PC-3 (cell line): ENCODE data around the gene KIR2DL1. TPM values are rescaled to one million over a fixed set of nuclear protein-coding genes. Genes with fewer than 3 reads are reported as not detected.

Experiments used
- ATAC-seq: fragments of 200-7000 bp; cut with Tn5 transposase; 2 replicates; pipeline ENCODE4 v1.9.1; 2020; ENCODE audit warnings: mild to moderate bottlenecking, moderate library complexity
- BruUV-seq: library from RNA; stranded (reverse); fragments of 400-500 nt; replicated peaks from 2 replicates; lab custom pipeline; 2021; lab: Mats Ljungman, UMichigan
- CTCF ChIA-PET: fragments of 300-600 bp; sonication (Branson Sonifier 250); formaldehyde crosslinking; loops from one replicate; lab custom pipeline; 2022; ENCODE audit warnings: antibody characterized with exemption; lab: Charles Lee
- POLR2A ChIA-PET: fragments of 300-600 bp; sonication (Branson Sonifier 250); formaldehyde crosslinking; loops from one replicate; lab custom pipeline; 2022; ENCODE audit warnings: antibody characterized with exemption; ENCODE audit not compliant: unreplicated experiment; lab: Charles Lee
- DNase-seq: peaks from one replicate; pipeline ENCODE4 v3.0.0-alpha.2; 2015
- H2AFZ ChIP-seq: fragments of 300-600 bp; sonication (generic); 2 replicates; pipeline ENCODE4 v1.6.0; 2016; ENCODE audit warnings: antibody characterized with exemption, low read length
- H3F3A ChIP-seq: fragments of 300-600 bp; sonication (generic); one replicate; pipeline ENCODE4 v1.6.0; 2017; ENCODE audit warnings: antibody characterized with exemption, low read length, control low read depth, mild to moderate bottlenecking; ENCODE audit not compliant: unreplicated experiment
- H3K27ac ChIP-seq: fragments of 300-600 bp; sonication (generic); 2 replicates; pipeline ENCODE4 v1.5.1; 2016; ENCODE audit warnings: mild to moderate bottlenecking, low read length
- H3K27me3 ChIP-seq: fragments of 300-600 bp; sonication (generic); 2 replicates; pipeline ENCODE4 v1.6.1; 2016; ENCODE audit warnings: low read length, mixed read lengths
- H3K36me3 ChIP-seq: fragments of 300-600 bp; sonication (generic); 2 replicates; pipeline ENCODE4 v1.6.1; 2016; ENCODE audit warnings: low read depth, mixed run types, low read length, mixed read lengths
- H3K4me1 ChIP-seq: fragments of 300-600 bp; sonication (generic); 2 replicates; pipeline ENCODE4 v1.5.1; 2016; ENCODE audit warnings: low read length; ENCODE audit not compliant: insufficient read depth
- H3K4me2 ChIP-seq: fragments of 300-600 bp; sonication (generic); 2 replicates; pipeline ENCODE4 v1.6.0; 2016; ENCODE audit warnings: low read length
- H3K4me3 ChIP-seq: fragments of 300-600 bp; sonication (generic); 2 replicates; pipeline ENCODE4 v1.5.1; 2016; ENCODE audit warnings: mild to moderate bottlenecking, low read length, mixed read lengths
- H3K79me2 ChIP-seq: fragments of 300-600 bp; sonication (generic); 2 replicates; pipeline ENCODE4 v1.6.1; 2017; ENCODE audit warnings: low read length, mixed read lengths
- H3K9ac ChIP-seq: fragments of 300-600 bp; sonication (generic); 2 replicates; pipeline ENCODE4 v1.6.0; 2016; ENCODE audit warnings: mild to moderate bottlenecking, low read length
- H3K9me2 ChIP-seq: fragments of 300-600 bp; sonication (generic); replicated peaks from 2 replicates; pipeline ENCODE4 v1.6.1; 2016; ENCODE audit warnings: mixed run types, low read length, mixed read lengths
- H3K9me3 ChIP-seq: fragments of 300-600 bp; sonication (generic); 2 replicates; pipeline ENCODE4 v1.6.1; 2016; ENCODE audit warnings: low read length, mixed read lengths
- H4K20me1 ChIP-seq: fragments of 300-600 bp; sonication (generic); 2 replicates; pipeline ENCODE4 v1.6.1; 2016; ENCODE audit warnings: low read length, mixed read lengths
- EZH2 ChIP-seq: fragments of 300-600 bp; sonication (generic); IDR thresholded peaks from one replicate; pipeline ENCODE4 v1.6.1; 2017; ENCODE audit warnings: antibody characterized with exemption, mild to moderate bottlenecking, low read length; ENCODE audit not compliant: unreplicated experiment
- EZH2phosphoT487 ChIP-seq: fragments of 300-600 bp; sonication (generic); IDR thresholded peaks from 2 replicates; pipeline ENCODE4 v1.6.1; 2018; ENCODE audit warnings: mild to moderate bottlenecking, antibody characterized with exemption, low read length, borderline replicate concordance
- intact Hi-C: fragments of 100-400 bp; cut with micrococcal nuclease; formaldehyde crosslinking; loops from 2 replicates; pipeline ENCODE4 v1.9.0; 2023
- total RNA-seq: library from RNA; depleted of rRNA; stranded (reverse); fragments of >200 nt; gene quantifications from 2 replicates; pipeline ENCODE4 v1.2.3, GENCODE V29; 2014
- TF ChIP-seq, protein P1 (sequence below): fragments of 300-600 bp; sonication (generic); conservative IDR thresholded peaks from 2 replicates; pipeline ENCODE4 v1.5.1; 2017; ENCODE audit warnings: antibody characterized with exemption, low read depth, mild to moderate bottlenecking, low read length

The KIR2DL1 gene
- total RNA-seq, 1 experiment from 2014 or later, result not detected

DNA sequence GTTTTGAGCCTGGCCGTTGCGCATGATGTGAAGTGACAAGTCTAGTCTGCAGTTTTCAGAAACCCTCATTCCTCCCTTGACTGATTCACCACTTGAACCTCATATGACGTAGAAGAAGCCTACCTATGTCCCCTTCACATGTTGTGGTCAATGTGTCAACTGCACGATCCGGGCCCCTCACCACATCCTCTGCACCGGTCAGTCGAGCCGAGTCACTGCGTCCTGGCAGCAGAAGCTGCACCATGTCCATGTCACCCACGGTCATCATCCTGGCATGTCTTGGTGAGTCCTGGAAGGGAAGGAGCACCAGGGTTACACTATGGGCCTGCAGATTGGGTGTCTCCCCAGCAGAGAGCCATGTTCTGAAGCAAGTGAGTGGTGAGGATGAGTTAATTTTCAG lies 33.8 kb downstream of the KIR2DL1 start, which contains the start of gene KIR2DL4:
Gene KIR2DL4, plus strand, starts transcription at position 201 of the 400 bp plus-strand sequence. Its CDS starts 42 bp downstream, at position 243.
- H3K79me2 ChIP-seq, result no peaks in the 10 kb centered on the region
- ATAC-seq (no peak), DNase-seq (no peak)
- no peaks in the 10 kb centered on the region for H3K9me2 ChIP-seq
- intact Hi-C loops, result no loop called here
- no peak within 1 kb of the TSS for H2AFZ ChIP-seq
- peaks cover 70% of the 10 kb centered on the region for H3K27me3 ChIP-seq
- no peaks in the 10 kb centered on the region for H3K36me3 ChIP-seq
- BruUV-seq, result no TSS peak
- ChIA-PET CTCF (no interaction called here), POLR2A (no interaction called here)
- H3K4me3 ChIP-seq, result no peak within 1 kb of the TSS
- no peak within 1 kb of the TSS for H3K27ac ChIP-seq
- H3K9ac ChIP-seq, result no peak within 1 kb of the TSS
- H3K9me3 ChIP-seq, result peaks cover 5% of the 10 kb centered on the region; the same call in 1 of the 2 replicates
- H4K20me1 ChIP-seq, result no peaks in the 10 kb centered on the region
- no peak within 1 kb of the TSS for H3K4me2 ChIP-seq
- TF ChIP-seq EZH2phosphoT487 (no peak), EZH2 (no peak)
- TF ChIP-seq, protein P1, sequence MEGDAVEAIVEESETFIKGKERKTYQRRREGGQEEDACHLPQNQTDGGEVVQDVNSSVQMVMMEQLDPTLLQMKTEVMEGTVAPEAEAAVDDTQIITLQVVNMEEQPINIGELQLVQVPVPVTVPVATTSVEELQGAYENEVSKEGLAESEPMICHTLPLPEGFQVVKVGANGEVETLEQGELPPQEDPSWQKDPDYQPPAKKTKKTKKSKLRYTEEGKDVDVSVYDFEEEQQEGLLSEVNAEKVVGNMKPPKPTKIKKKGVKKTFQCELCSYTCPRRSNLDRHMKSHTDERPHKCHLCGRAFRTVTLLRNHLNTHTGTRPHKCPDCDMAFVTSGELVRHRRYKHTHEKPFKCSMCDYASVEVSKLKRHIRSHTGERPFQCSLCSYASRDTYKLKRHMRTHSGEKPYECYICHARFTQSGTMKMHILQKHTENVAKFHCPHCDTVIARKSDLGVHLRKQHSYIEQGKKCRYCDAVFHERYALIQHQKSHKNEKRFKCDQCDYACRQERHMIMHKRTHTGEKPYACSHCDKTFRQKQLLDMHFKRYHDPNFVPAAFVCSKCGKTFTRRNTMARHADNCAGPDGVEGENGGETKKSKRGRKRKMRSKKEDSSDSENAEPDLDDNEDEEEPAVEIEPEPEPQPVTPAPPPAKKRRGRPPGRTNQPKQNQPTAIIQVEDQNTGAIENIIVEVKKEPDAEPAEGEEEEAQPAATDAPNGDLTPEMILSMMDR, result no peak
- H3F3A ChIP-seq, result no peaks in the 10 kb centered on the region
- no peaks in the 10 kb centered on the region for H3K4me1 ChIP-seq

DNA sequence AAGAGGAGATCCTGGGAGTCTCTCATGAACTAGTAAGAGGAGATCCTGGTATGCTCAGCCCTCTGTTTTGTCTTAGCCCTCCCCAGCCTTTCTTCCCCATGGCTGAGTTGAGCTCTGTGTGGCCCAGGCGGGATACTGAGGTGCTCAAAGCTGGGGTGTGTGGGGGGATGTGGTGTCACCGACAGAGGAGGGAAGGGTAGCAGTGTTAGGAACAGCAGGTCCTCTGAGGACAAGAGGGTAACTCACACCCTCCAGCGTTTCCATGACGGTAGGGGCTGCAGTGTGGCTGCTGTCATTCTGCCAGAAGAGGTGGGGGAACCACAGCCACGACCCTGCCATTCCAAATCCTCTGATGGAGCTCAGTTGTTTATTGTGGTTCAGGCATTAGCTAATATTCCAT lies 34.5 kb downstream of the KIR2DL1 start:
- ATAC-seq, result no peak
- TF ChIP-seq EZH2 (no peak), EZH2phosphoT487 (no peak)
- Histone ChIP-seq H2AFZ (no peak overlapping the region), H3K9ac (no peak overlapping the region), H3K4me1 (no peaks in the 10 kb centered on the region), H3K4me3 (no peak overlapping the region), H3F3A (no peaks in the 10 kb centered on the region), H3K27me3 (peaks cover 70% of the 10 kb centered on the region), H3K9me2 (no peaks in the 10 kb centered on the region), H4K20me1 (no peaks in the 10 kb centered on the region), H3K79me2 (no peaks in the 10 kb centered on the region), H3K27ac (no peak overlapping the region), H3K4me2 (no peak overlapping the region), H3K9me3 (peaks cover 5% of the 10 kb centered on the region; the same call in 1 of the 2 replicates), H3K36me3 (no peaks in the 10 kb centered on the region)
- DNase-seq, result no peak
- intact Hi-C loops, result no loop called here
- ChIA-PET CTCF (no interaction called here), POLR2A (no interaction called here)
- BruUV-seq, result no TSS peak

DNA sequence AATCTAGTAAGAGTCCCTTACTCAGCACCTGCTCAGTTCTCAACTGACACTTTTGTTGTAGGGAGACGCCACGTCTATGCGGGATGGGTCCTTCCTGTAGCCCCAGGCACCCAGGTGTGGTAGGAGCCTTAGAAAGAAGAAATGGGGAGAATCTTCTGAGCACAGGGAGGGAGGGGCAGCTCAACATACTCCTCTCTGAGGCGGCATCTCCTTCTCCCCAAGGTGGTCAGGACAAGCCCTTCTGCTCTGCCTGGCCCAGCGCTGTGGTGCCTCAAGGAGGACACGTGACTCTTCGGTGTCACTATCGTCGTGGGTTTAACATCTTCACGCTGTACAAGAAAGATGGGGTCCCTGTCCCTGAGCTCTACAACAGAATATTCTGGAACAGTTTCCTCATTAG lies 35.0 kb downstream of the KIR2DL1 start:
- H3K9me2 ChIP-seq, result no peaks in the 10 kb centered on the region
- no peak overlapping the region for H3K4me2 ChIP-seq
- H3K27ac ChIP-seq, result no peak overlapping the region
- H3K4me3 ChIP-seq, result no peak overlapping the region
- POLR2A ChIA-PET, result no interaction called here
- intact Hi-C loops, result no loop called here
- H2AFZ ChIP-seq, result no peak overlapping the region
- no peaks in the 10 kb centered on the region for H3K9me3 ChIP-seq
- no peaks in the 10 kb centered on the region for H4K20me1 ChIP-seq
- CTCF ChIA-PET, result no interaction called here
- H3K79me2 ChIP-seq, result no peaks in the 10 kb centered on the region
- no peaks in the 10 kb centered on the region for H3K36me3 ChIP-seq
- no TSS peak for BruUV-seq
- peaks cover 70% of the 10 kb centered on the region for H3K27me3 ChIP-seq
- no peaks in the 10 kb centered on the region for H3K4me1 ChIP-seq
- no peak for ATAC-seq
- no peaks in the 10 kb centered on the region for H3F3A ChIP-seq
- no peak overlapping the region for H3K9ac ChIP-seq
- DNase-seq, result no peak
- TF ChIP-seq, protein P1, result no peak
- TF ChIP-seq EZH2 (no peak), EZH2phosphoT487 (no peak)
